ENCODE data around the gene GRK7. TPM values are rescaled to one million over a fixed set of nuclear protein-coding genes. Genes with fewer than 3 reads are reported as not detected.
"Not testable (repeated sequence)": the region's sequence is repeated elsewhere in the genome, so short reads cannot be mapped to it uniquely, and the experiment has no call there.

The GRK7 gene
- total RNA-seq, 1 donor from 2014 or later = 0.98 TPM

DNA sequence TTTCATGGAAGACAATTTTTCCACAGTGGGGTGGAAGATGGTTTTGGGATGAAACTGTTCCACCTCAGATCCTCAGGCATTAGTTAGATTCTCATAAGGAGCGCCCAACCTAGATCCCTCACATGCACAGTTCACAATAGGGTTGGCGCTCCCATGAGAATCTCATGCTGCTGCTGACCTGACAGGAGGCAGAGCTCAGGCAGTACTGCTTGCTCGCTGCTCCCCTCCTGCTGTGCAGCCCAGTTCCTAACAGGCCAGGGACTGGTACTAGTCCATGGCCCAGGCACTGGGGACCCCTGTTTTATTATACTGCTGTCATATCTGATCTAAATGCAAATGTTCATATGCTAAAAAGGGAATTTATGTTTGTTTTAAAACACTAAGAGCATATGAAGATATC is 9.8 kb upstream of the GRK7 start:
- intact Hi-C loops (cut with DNase I) = no loop called here
- Histone ChIP-seq H3K27ac (no peak overlapping the region), H3K36me3 (peaks cover 3 to 17% of the 10 kb centered on the region in 2 donors), H3K9me3 (no peaks in the 10 kb centered on the region), H3K27me3 (no peaks in the 10 kb centered on the region), H3K4me3 (no peak overlapping the region), H3K4me1 (no peaks in the 10 kb centered on the region)
- TF ChIP-seq, protein P1, sequence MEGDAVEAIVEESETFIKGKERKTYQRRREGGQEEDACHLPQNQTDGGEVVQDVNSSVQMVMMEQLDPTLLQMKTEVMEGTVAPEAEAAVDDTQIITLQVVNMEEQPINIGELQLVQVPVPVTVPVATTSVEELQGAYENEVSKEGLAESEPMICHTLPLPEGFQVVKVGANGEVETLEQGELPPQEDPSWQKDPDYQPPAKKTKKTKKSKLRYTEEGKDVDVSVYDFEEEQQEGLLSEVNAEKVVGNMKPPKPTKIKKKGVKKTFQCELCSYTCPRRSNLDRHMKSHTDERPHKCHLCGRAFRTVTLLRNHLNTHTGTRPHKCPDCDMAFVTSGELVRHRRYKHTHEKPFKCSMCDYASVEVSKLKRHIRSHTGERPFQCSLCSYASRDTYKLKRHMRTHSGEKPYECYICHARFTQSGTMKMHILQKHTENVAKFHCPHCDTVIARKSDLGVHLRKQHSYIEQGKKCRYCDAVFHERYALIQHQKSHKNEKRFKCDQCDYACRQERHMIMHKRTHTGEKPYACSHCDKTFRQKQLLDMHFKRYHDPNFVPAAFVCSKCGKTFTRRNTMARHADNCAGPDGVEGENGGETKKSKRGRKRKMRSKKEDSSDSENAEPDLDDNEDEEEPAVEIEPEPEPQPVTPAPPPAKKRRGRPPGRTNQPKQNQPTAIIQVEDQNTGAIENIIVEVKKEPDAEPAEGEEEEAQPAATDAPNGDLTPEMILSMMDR (IDR thresholded peaks at IDR 0.05) = no peak
- TF ChIP-seq POLR2AphosphoS5 (IDR thresholded peaks at IDR 0.05; ENCODE audit: insufficient read depth in 1 of 2, low read depth in 1 of 2) (no peak), POLR2A (IDR thresholded peaks at IDR 0.05) (no peak)
- DNase-seq (ENCODE audit: extremely low spot score in 2 of 2) = no peak

DNA sequence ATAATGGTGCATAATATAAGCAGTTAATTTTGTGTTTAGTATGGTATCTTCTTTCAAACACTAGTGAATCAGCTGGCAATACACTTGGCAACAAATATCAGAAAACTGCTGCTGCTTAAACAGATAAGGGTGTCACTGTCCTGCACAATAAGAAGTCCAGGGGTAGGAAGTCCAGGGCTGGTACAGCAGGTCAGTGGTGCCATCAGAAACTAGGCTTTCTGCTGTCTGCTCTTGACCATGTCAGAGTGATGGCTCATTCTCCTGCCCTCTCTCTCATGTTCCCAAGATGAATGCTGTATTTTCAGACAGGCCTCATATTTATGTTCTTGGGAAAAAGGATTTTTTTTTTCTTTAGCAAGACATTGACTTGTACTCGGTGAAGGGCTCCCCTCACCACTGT is 9.2 kb upstream of the GRK7 start:
- Histone ChIP-seq H3K27ac (no peak overlapping the region), H3K4me3 (no peak overlapping the region), H3K36me3 (peaks cover under 1 to 13% of the 10 kb centered on the region in 2 donors), H3K4me1 (no peaks in the 10 kb centered on the region), H3K27me3 (no peaks in the 10 kb centered on the region), H3K9me3 (no peaks in the 10 kb centered on the region)
- DNase-seq (ENCODE audit: extremely low spot score in 2 of 2) = no peak
- intact Hi-C loops (cut with DNase I) = no loop called here
- TF ChIP-seq, protein P1 (IDR thresholded peaks at IDR 0.05) = no peak
- TF ChIP-seq POLR2AphosphoS5 (IDR thresholded peaks at IDR 0.05; ENCODE audit: insufficient read depth in 1 of 2, low read depth in 1 of 2) (no peak), POLR2A (IDR thresholded peaks at IDR 0.05) (no peak)

DNA sequence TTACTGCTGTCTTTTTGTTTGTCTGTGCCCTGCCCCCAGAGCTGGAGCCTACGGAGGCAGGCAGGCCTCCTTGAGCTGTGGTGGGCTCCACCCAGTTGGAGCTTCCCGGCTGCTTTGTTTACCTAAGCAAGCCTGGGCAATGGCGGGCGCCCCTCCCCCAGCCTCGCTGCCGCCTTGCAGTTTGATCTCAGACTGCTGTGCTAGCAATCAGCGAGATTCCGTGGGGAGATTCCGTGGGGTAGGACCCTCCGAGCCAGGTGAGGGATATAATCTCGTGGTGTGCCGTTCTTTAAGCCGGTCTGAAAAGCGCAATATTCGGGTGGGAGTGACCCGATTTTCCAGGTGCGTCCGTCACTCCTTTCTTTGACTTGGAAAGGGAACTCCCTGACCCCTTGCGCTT is 656 bp upstream of the GRK7 start:
- H3K4me1 ChIP-seq; H3K9me3 ChIP-seq; H3K4me3 ChIP-seq; DNase-seq (ENCODE audit: extremely low spot score in 2 of 2); H3K27ac ChIP-seq; H3K36me3 ChIP-seq; intact Hi-C loops (cut with DNase I); H3K27me3 ChIP-seq: not testable (repeated sequence)

DNA sequence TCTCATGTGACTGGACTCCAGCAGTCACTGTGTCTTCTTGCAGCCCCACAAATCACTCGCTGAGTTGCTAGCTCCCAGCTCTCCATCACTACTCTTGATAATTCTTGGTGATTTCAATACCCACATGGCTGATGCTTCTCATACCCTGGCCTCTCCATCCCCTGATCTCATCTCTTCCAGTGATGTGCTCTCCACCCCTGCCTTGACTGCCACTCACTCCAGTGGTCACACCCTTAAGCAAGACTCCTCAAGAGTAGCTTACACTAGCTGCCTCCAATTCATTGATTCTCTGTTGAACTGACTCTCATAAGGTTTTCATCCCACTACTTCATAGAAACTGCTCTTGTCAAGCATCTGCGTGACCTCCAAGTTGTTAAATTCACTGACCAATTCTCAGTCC is 837 bp downstream of the GRK7 start:
- Histone ChIP-seq H3K4me3 (no peak overlapping the region), H3K9me3 (no peaks in the 10 kb centered on the region), H3K4me1 (no peaks in the 10 kb centered on the region), H3K27me3 (no peaks in the 10 kb centered on the region), H3K36me3 (no peaks in the 10 kb centered on the region), H3K27ac (no peak overlapping the region)
- no peak for DNase-seq (ENCODE audit: extremely low spot score in 2 of 2)
- intact Hi-C loops (cut with DNase I) = no loop called here
- TF ChIP-seq POLR2AphosphoS5 (IDR thresholded peaks at IDR 0.05; ENCODE audit: insufficient read depth in 1 of 2, low read depth in 1 of 2) (no peak), POLR2A (IDR thresholded peaks at IDR 0.05) (no peak)
- TF ChIP-seq, protein P1 (IDR thresholded peaks at IDR 0.05) = no peak

DNA sequence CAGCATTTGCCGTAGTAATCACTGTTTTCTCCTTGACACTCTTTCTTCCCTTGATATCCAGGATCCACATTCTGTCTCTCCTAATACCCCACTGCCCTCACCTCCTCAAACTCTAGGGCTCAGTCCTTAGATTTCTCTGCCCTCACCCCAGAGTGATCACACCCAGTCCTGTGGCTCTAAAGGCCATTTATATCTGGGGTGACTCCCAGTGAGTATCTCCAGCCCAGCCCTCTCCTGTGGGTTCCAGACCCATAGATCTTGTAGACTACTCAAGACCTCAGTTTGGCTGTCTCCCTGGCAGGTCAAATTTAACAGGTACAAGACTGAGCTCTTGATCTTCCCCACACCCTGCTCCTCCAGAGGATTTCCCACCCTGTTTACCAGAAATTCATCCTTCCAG is 1.3 kb downstream of the GRK7 start:
- Histone ChIP-seq H3K9me3 (no peaks in the 10 kb centered on the region), H3K4me3 (no peak overlapping the region), H3K27me3 (no peaks in the 10 kb centered on the region), H3K4me1 (no peaks in the 10 kb centered on the region), H3K36me3 (no peaks in the 10 kb centered on the region), H3K27ac (no peak overlapping the region)
- no peak for DNase-seq (ENCODE audit: extremely low spot score in 2 of 2)
- intact Hi-C loops (cut with DNase I) = no loop called here
- TF ChIP-seq POLR2AphosphoS5 (IDR thresholded peaks at IDR 0.05; ENCODE audit: insufficient read depth in 1 of 2, low read depth in 1 of 2) (no peak), POLR2A (IDR thresholded peaks at IDR 0.05) (no peak)
- TF ChIP-seq, protein P1 (IDR thresholded peaks at IDR 0.05) = no peak

DNA sequence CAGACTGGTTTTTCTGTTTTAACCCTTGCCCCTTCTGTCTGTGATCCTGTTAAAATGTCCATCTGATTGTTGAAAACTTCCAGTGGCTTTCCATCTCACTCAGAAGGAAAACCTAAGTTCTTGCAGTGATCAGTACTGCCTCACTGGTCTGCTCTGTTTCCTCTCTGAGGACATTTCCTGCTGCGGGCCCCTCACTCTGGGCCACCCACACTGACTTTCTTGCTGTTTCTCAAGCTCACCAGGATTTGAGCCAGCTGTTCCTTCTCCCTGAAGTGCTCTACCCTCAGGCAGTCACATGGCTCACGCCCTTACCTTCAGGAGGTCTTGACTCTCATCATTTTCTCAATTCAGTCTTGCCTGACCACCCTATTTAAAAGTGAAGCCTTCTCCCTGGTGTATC is 1.8 kb downstream of the GRK7 start:
- H3K36me3 ChIP-seq = no peaks in the 10 kb centered on the region
- H3K4me1 ChIP-seq = no peaks in the 10 kb centered on the region
- H3K9me3 ChIP-seq = no peaks in the 10 kb centered on the region
- no peak overlapping the region for H3K27ac ChIP-seq
- DNase-seq (ENCODE audit: extremely low spot score in 2 of 2) = no peak
- no peaks in the 10 kb centered on the region for H3K27me3 ChIP-seq
- TF ChIP-seq, protein P1 (IDR thresholded peaks at IDR 0.05) = no peak
- TF ChIP-seq POLR2A (IDR thresholded peaks at IDR 0.05) (no peak), POLR2AphosphoS5 (IDR thresholded peaks at IDR 0.05; ENCODE audit: insufficient read depth in 1 of 2, low read depth in 1 of 2) (no peak)
- no peak overlapping the region for H3K4me3 ChIP-seq
- intact Hi-C loops (cut with DNase I) = no loop called here

Measured in vagina (tissue), 2 donors.